PC-9 (cell line): ENCODE data around the gene GALNT10. TPM values are rescaled to one million over a fixed set of nuclear protein-coding genes. Genes with fewer than 3 reads are reported as not detected.

Experiments used
- BruUV-seq: library from RNA; stranded (reverse); fragments of 400-500 nt; replicated peaks from 2 replicates; lab custom pipeline; 2021; lab: Mats Ljungman, UMichigan
- CTCF ChIA-PET: fragments of 300-600 bp; sonication (Branson Sonifier 250); formaldehyde crosslinking; loops from one replicate; lab custom pipeline; 2022; ENCODE audit warnings: antibody characterized with exemption; lab: Charles Lee
- POLR2A ChIA-PET: fragments of 300-600 bp; sonication (Branson Sonifier 250); formaldehyde crosslinking; loops from one replicate; lab custom pipeline; 2022; ENCODE audit warnings: antibody characterized with exemption; ENCODE audit not compliant: unreplicated experiment; lab: Charles Lee
- DNase-seq, 2 experiments: peaks; one replicate each; pipeline versions ENCODE4 v3.0.0 to v3.0.0-alpha.2; 2015 to 2022; ENCODE audit warnings: mixed read lengths in 1 of 2
- H2AFZ ChIP-seq: fragments of 200-600 bp; sonication (generic); 2 replicates; pipeline ENCODE4 v1.8.1; 2017; ENCODE audit warnings: antibody characterized with exemption
- H3F3A ChIP-seq: fragments of 200-600 bp; sonication (generic); 2 replicates; pipeline ENCODE4 v1.8.1; 2017; ENCODE audit warnings: antibody characterized with exemption, mild to moderate bottlenecking, low read depth; ENCODE audit not compliant: insufficient read depth
- H3K27ac ChIP-seq: fragments of 200-600 bp; sonication (generic); 2 replicates; pipeline ENCODE4 v1.6.1; 2016; ENCODE audit warnings: mixed run types
- H3K27me3 ChIP-seq: fragments of 200-600 bp; sonication (generic); 2 replicates; pipeline ENCODE4 v1.6.1; 2016; ENCODE audit warnings: low read depth, mixed run types; ENCODE audit not compliant: insufficient read depth
- H3K36me3 ChIP-seq: fragments of 200-600 bp; sonication (generic); 2 replicates; pipeline ENCODE4 v1.6.1; 2016; ENCODE audit warnings: low read depth, mixed run types
- H3K4me1 ChIP-seq: fragments of 200-600 bp; sonication (generic); replicated peaks from 2 replicates; pipeline ENCODE4 v1.6.1; 2016; ENCODE audit warnings: mixed run types; ENCODE audit not compliant: insufficient read depth
- H3K4me2 ChIP-seq: fragments of 200-600 bp; sonication (generic); 2 replicates; pipeline ENCODE4 v1.6.1; 2017; ENCODE audit warnings: mixed run types
- H3K4me3 ChIP-seq: fragments of 200-600 bp; sonication (generic); 2 replicates; pipeline ENCODE4 v1.6.1; 2016; ENCODE audit warnings: mixed run types
- H3K79me2 ChIP-seq: fragments of 200-600 bp; sonication (generic); 2 replicates; pipeline ENCODE4 v1.6.1; 2017; ENCODE audit warnings: low read depth, mixed run types
- H3K9me2 ChIP-seq: fragments of 200-600 bp; sonication (generic); 2 replicates; pipeline ENCODE4 v1.8.1; 2017; ENCODE audit warnings: mild to moderate bottlenecking; ENCODE audit not compliant: insufficient read depth
- H3K9me3 ChIP-seq: fragments of 200-600 bp; sonication (generic); 2 replicates; pipeline ENCODE4 v1.8.1; 2016; ENCODE audit warnings: low read depth; ENCODE audit not compliant: insufficient read depth
- H4K20me1 ChIP-seq: fragments of 200-600 bp; sonication (generic); 2 replicates; pipeline ENCODE4 v1.8.1; 2017; ENCODE audit not compliant: insufficient read depth
- CTCF ChIP-seq: fragments of 200-600 bp; sonication (generic); conservative IDR thresholded peaks from 2 replicates; pipeline ENCODE4 v1.6.1; 2017; ENCODE audit warnings: mixed run types, antibody characterized with exemption, mild to moderate bottlenecking, moderate library complexity
- EZH2 ChIP-seq: fragments of 200-600 bp; sonication (generic); IDR thresholded peaks from 2 replicates; pipeline ENCODE4 v1.8.0; 2017; ENCODE audit warnings: antibody characterized with exemption, low read depth
- intact Hi-C: fragments of 100-400 bp; cut with micrococcal nuclease; formaldehyde crosslinking; loops from one replicate; pipeline ENCODE4 v1.10.0; 2022; ENCODE audit not compliant: unreplicated experiment
- total RNA-seq: library from RNA; stranded (reverse); gene quantifications from 2 replicates; pipeline ENCODE4 v1.2.3, GENCODE V29; 2021

The GALNT10 gene
- total RNA-seq, 1 experiment from 2014 or later: 101 TPM

- TF ChIP-seq CTCF (no peak), EZH2 (no peak)
- Histone ChIP-seq H3K4me1 (peaks cover 49% of the 10 kb centered on the region), H3K4me2 (no peak overlapping the region), H4K20me1 (no peaks in the 10 kb centered on the region), H3F3A (peaks cover 30% of the 10 kb centered on the region), H3K9me2 (no peaks in the 10 kb centered on the region), H2AFZ (no peak overlapping the region), H3K36me3 (0 out of 2 replicates have a peak, but pooled peaks cover 23% of the 10 kb centered on the region), H3K4me3 (no peak overlapping the region), H3K79me2 (peaks cover 48% of the 10 kb centered on the region), H3K27me3 (no peaks in the 10 kb centered on the region), H3K27ac (no peak overlapping the region), H3K9me3 (no peaks in the 10 kb centered on the region; the same call in 1 of the 2 replicates)
- POLR2A ChIA-PET: no interaction called here
- intact Hi-C loops: no loop called here
- no TSS peak for BruUV-seq
- CTCF ChIA-PET: interaction anchor here (0.7 kb wide), 1 partner anchor 121 kb away, joined by 4 read pairs; no protein-coding TSS in a partner anchor
- DNase-seq: no peak
These were observed 123.0 kb downstream of the GALNT10 start for GRCh38 chr5:154313360-154314017.

GRCh38 chr5:154315196-154315595, 124.7 kb downstream of the GALNT10 start:
- intact Hi-C loops: no loop called here
- H3K27me3 ChIP-seq: no peaks in the 10 kb centered on the region
- H3K4me3 ChIP-seq: no peak overlapping the region
- no peaks in the 10 kb centered on the region; the same call in 1 of the 2 replicates for H3K9me3 ChIP-seq
- H3K4me2 ChIP-seq: no peak overlapping the region
- CTCF ChIA-PET: no interaction called here
- H3K36me3 ChIP-seq: 0 out of 2 replicates have a peak, but pooled peaks cover 26% of the 10 kb centered on the region
- TF ChIP-seq CTCF: no peak
- no peak for TF ChIP-seq EZH2
- no TSS peak for BruUV-seq
- H3K79me2 ChIP-seq: peaks cover 52% of the 10 kb centered on the region
- H3F3A ChIP-seq: peaks cover 16% of the 10 kb centered on the region; the same call in 1 of the 2 replicates
- DNase-seq: no peak
- POLR2A ChIA-PET: no interaction called here
- no peaks in the 10 kb centered on the region for H4K20me1 ChIP-seq
- no peaks in the 10 kb centered on the region for H3K9me2 ChIP-seq
- no peak overlapping the region for H3K27ac ChIP-seq
- no peak overlapping the region for H2AFZ ChIP-seq
- peaks cover 32% of the 10 kb centered on the region for H3K4me1 ChIP-seq

GRCh38 chr5:154315756-154316155, 125.2 kb downstream of the GALNT10 start:
- ChIA-PET CTCF (no interaction called here), POLR2A (no interaction called here)
- H3K4me2 ChIP-seq: no peak overlapping the region
- H4K20me1 ChIP-seq: no peaks in the 10 kb centered on the region
- H3K9me2 ChIP-seq: no peaks in the 10 kb centered on the region
- no peaks in the 10 kb centered on the region for H3K27me3 ChIP-seq
- no peak overlapping the region for H3K4me3 ChIP-seq
- no peak overlapping the region for H2AFZ ChIP-seq
- no peak overlapping the region for H3K27ac ChIP-seq
- DNase-seq: no peak
- 0 out of 2 replicates have a peak, but pooled peaks cover 26% of the 10 kb centered on the region for H3K36me3 ChIP-seq
- TF ChIP-seq EZH2 (no peak), CTCF (no peak)
- H3F3A ChIP-seq: peaks cover 10% of the 10 kb centered on the region; the same call in 1 of the 2 replicates
- peaks cover 27% of the 10 kb centered on the region for H3K4me1 ChIP-seq
- no peaks in the 10 kb centered on the region; the same call in 1 of the 2 replicates for H3K9me3 ChIP-seq
- no TSS peak for BruUV-seq
- peaks cover 47% of the 10 kb centered on the region for H3K79me2 ChIP-seq
- intact Hi-C loops: no loop called here
